ENCODE data around the gene MC1R.

The MC1R gene

DNA sequence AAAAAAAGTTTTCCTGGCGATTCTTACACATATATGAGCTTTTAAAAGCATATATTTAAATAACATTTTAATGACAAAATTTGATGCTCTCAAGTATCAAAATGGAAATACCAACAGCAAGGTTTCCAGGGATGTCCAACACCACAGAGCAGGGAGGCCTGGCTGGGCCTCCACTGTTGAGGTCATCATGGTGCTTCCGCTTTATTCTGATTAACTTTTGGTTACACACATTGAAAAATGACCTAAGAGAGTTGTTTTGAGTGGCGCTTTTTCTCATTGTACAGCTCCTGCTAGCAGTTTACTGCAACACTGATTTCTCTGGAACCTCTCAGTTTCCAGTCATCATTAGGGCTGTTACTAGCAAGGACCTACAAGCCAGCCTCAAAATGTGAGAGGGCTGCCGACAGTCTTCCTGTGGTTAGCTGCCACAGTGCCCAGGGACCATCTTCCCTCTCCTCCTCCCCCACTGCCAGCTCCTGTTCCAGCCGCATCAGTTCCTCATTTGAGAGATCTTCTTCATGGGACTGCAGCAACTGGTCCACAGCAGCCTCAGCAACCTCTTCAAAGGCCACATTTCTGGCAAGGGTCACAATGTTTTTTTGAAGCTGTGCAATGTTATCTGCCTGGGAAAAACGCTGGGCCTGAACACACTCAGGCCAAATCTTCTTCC, 51.2 kb downstream of the MC1R start:
- H3K4me3 ChIP-seq (ENCODE audit: control insufficient read depth, low read depth, low read length), result no peak overlapping the region
- DNase-seq (ENCODE audit: low read depth), result no peak
- TF ChIP-seq, protein P1, sequence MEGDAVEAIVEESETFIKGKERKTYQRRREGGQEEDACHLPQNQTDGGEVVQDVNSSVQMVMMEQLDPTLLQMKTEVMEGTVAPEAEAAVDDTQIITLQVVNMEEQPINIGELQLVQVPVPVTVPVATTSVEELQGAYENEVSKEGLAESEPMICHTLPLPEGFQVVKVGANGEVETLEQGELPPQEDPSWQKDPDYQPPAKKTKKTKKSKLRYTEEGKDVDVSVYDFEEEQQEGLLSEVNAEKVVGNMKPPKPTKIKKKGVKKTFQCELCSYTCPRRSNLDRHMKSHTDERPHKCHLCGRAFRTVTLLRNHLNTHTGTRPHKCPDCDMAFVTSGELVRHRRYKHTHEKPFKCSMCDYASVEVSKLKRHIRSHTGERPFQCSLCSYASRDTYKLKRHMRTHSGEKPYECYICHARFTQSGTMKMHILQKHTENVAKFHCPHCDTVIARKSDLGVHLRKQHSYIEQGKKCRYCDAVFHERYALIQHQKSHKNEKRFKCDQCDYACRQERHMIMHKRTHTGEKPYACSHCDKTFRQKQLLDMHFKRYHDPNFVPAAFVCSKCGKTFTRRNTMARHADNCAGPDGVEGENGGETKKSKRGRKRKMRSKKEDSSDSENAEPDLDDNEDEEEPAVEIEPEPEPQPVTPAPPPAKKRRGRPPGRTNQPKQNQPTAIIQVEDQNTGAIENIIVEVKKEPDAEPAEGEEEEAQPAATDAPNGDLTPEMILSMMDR (IDR thresholded peaks at IDR 0.05; ENCODE audit: control insufficient read depth, insufficient read depth, low read depth, low read length, missing control alignments), result no peak
